Epidermal melanocyte (primary cell): ENCODE data around the gene NDUFAF8.
A peak's percentile ranks its signal among the peaks of the same experiment; 100 is the strongest.

Experiments used
- DNase-seq: peaks from one replicate; pipeline ENCODE4 v3.0.0; 2011; ENCODE audit warnings: low spot score; ENCODE audit not compliant: insufficient read length

The NDUFAF8 gene, protein sequence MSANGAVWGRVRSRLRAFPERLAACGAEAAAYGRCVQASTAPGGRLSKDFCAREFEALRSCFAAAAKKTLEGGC

DNA sequence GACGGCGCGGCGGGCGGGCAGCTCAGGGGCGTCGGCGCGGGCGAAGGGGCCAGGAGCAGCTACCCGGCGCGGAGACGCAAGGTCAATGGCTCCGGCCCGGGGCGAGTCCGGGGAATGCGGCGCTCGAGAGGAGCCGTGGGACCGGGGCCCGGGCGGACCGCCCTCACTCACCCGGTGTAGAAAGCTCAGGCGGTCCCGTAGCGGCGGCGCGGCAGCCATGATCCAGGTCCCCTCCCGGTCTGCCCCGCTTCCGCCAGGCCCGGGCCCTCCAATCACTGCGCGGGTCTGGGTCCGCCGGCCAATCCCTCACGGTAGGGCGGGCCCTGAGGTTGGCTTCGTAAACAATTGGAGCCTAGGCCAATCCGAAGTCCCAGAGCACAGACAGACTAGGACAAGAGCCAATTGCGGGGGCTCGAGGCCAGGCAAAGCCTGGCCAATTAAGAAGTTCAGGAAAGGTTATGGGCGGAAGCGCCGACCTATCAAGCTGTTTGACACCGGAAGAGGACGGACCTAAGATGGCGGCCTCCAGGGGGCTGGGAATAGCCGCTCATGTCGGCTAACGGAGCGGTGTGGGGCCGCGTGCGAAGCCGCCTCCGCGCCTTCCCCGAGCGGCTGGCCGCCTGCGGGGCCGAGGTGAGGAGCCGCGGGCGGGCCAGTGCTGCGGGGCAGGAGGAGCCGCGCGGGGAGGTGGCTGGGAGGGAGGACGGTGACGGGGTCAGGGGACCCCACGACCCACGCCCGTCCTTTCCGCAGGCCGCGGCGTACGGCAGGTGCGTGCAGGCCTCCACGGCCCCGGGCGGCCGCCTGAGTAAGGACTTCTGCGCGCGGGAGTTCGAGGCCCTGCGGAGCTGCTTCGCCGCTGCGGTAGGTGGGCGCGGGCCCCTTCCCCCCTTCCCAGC lies at the start of gene NDUFAF8, which contains the start of gene TEPSIN:
NDUFAF8 (plus strand) TSS at position 504 of the 899 bp plus-strand sequence; CDS start at position 550, 46 bp downstream.
TEPSIN (minus strand) TSS at position 241 of the 899 bp plus-strand sequence; CDS start at position 219, 22 bp downstream.
- DNase-seq = peak; percentile 100

DNA sequence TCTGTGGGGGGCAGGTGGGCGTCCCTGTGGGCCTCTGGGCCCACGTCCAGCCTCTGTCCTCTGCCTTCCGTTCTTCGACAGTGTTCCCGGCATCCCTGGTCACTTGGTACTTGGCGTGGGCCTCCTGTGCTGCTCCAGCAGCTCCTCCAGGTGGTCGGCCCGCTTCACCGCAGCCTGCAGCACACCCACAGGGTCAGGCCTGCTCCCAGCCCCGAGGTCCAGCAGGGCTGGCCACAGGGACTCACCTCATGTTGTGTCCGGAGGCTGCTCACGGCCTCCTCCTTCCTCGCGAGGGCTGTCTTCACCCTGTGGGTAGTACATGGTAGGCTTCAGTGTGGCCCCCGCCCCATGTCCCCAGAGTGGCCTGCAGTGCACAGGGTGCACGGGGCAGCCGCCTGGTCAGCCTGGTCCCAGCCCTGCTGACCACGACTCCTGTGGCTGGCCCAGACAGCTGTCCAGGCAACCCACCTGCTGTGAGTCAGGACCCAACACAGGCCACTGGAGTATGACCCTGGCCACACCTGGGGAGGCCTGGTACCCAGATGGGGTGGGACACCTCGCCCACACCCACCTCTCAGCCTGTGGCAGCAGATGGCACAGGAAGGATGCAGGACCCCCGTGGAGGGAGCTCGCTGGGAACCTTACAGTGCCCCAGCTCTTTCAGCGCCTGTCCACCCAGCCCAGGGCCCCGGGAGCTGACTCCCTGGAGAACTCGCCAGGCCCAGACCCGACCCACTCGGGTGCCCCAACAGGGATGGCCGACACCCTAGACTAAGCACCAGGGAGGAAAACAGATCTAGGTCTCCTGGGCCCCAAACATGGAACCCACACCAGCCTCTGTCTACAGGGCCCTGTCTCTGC lies 49.2 kb upstream of the NDUFAF8 start:
- DNase-seq = no peak

DNA sequence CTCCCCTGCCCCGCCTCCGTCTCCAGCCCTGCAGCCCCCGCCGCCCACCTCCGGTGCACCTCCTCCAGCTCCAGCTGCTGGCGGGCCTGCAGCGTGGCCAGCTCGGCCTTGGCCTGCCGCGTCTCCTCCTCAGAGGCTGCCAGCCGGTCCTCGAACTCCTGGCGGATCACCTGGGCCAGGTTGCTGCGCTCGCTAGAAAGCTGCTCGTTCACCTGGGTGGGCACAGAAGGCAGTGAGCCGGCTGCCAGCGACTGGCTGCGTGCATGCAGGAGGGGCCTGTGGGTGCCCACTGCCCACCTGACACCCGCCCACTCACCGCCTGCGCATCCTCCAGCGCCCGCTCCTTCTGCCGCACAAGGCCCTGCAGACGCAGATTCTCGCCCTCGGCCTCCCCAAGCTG lies 48.5 kb upstream of the NDUFAF8 start:
- no peak for DNase-seq

DNA sequence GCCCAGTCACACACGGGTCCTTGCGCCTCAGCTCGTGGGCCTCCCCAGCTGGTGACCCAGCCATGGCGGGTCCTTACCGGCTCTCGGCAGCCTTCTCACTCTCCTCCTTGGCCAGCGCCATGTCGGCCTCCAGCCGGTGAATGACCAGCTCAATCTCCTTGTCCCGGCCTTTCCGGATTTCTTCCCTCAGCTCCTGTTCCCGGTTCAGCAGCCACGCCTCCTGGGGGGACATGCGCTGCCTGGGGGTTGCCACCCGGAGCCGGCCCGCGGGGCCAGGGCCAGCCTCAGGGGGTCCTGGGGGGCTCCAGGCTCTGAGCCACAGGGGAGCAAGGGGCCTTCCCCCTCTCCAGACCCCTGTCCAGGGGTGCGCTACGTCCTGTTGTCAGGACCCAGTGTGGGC lies 48.0 kb upstream of the NDUFAF8 start:
- DNase-seq = no peak

DNA sequence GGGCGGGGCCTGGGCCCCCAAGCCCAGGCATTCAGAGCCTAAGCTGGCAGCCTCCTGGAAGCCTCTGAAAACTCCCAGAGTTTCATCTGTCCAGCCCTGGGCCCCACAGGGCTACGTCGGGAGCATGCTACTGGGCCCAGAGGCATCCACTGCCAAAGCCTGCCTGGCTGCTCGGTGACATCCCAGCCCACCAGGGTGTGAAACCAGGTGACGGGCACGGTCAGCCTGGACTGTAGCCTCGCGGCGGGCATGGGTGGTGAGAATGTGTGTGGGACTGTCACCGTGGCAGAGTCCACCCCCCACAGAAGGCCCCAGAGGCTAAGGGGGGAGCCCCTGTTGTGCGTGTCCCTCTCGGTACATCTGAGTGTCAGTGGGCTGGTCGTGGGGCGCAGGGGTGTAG lies 47.5 kb upstream of the NDUFAF8 start:
- DNase-seq = no peak

DNA sequence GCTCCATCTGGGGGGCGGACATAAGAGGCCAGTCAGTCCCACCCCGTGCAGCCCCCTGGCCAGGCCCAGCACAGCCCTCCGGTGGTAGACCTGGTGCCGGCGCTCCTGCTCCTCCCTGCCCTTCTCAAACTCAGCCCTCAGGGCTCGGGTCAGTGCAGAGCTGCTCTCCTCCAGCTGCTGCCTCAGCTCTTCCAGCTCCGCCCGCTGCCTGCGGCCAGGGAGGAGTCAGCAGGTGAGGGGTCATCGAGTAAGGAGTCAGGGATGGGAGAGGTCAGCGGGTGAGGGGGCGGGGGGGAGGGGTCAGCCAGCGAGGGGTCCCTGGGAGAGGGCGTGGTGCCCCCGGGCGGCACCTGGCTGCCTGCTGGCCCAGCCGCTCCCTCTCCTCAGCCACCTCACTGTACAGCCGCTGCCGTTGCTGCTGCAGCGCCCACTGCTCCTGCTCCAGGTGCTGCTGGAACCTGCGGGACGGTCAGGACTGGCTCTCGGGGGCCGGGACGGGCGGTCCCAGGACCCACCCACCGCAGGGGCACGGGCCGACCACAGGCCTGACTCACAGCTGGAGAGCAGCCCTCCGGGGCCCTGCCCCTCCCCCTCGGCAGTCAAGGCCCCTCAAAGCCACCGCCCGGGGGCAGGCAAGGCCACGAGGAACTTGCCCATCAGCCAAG lies 46.6 kb upstream of the NDUFAF8 start:
- DNase-seq = no peak

DNA sequence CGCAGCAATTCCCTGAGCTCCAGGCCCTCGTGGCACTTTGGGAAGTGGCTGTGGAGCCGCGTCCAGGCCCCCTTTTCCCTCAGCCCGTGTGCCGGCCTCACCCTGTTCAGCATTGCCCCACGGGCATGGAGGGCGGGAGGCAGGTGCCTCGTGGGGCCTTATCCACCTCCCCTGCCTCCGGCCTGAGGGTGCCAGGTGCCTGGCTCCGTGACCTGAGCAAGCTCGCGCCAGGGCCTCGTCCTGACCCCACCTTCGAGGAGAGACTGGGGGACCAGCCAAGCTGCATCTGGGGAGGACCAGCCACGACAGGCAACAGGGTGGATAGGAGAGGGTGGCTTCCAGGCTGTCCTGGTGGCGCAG lies 46.1 kb upstream of the NDUFAF8 start:
- no peak for DNase-seq

DNA sequence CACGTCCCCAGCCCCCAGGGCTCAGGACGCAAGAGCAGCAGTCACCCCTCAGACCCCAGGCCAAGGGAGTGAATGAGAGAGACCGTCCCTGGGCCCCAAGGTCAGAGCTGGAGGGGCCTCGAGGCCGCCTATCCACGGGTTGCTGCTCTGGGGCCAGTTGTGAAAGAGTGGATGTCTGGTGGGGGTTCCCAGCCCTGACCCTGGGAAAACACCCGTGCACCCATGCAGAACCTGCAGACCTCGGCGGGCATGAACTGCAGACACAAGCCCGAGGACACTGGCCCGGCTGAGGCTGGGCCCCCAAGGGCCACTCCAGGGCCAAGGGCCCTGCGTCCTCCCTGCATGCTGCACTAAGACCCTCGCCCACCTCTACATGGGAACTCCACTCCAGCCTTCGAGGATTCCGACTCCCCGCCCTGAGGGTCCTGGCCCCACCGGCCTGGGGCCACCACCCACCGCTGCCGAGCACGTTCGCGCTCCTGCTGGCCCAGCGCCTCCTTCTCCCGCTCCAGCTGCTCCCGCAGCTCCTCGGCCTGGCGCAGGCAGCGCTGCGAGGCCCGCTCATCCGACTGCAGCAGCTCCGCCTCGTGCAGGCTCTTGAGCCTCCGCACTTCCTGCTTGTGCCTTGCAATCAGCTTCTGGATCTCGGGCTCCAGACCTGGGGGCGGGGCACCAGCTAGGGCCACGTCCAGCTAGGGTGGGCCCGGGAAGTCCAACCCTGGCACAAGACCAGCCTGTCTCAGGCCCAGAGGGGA lies 45.5 kb upstream of the NDUFAF8 start:
- no peak for DNase-seq

DNA sequence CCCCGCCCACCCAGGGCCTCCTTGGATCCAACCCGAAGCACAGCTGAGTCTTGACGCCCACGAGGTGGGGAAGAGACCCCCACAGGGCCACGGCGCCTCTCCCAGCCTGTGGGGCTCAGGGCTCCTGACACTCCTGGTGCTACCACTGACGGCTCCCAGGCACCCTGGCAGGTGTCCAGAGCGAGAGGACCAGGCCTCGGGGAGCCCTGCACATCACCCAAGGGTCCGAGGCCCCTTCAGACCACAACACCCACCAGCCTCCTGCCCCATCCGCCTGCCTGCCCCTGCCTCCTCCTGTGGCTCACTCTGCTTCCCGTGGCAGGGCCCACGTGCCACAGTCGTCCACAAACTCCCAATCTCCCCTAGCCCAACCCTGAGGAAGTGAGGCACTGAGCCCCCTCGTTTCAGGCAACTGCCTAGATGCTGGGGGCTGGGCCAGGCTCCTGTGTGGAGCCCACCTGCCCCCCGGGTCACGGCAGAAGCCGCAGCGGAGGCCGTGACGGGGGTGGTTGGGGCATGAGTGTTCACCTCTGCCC lies 44.8 kb upstream of the NDUFAF8 start:
- DNase-seq = no peak

DNA sequence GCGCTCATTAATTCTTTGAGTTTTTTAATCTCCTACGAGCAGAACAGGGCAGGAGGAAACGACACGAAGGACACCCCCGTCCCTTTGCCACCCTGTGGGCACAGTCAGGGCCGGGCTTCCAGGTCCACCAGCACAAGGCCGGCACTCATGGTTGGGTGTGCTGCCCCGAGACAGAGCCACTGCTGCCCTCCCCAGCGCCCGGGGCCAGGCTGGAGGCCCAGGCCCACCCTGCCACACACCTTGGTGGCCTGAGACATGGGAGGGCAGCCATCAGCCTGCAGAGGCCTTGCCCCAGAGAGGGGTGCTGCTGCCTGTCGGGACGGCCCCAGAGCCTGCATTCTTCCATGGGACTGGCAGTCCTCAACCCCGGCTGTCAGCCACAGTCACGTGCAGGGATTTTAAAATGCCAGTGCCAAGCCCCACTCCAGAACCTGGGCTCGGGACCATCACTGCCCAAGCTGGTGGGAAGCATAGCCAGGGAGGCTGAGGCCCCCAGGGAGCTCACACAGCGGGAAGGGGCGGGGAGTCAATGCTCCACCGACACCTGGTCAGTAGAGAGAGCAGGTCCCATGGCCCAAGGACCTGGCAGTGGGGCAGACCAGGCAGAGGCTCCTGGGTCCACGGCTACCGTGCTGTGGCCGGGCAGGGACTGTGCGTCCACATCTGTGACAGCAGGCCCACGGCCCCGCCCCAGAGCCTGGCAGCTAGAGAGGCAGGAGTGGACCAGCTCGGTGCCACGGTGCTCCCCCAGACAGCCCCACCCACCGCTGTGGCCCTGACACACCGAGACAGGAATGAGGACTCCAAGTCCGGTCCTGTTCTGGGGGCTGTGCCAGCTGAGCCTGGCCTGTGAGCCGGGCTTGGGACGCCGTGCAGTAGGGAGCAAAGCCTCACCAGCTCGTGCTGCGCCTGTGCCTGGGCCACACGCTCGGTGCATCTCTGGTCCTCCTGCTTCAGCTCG lies 43.9 kb upstream of the NDUFAF8 start:
- no peak for DNase-seq

DNA sequence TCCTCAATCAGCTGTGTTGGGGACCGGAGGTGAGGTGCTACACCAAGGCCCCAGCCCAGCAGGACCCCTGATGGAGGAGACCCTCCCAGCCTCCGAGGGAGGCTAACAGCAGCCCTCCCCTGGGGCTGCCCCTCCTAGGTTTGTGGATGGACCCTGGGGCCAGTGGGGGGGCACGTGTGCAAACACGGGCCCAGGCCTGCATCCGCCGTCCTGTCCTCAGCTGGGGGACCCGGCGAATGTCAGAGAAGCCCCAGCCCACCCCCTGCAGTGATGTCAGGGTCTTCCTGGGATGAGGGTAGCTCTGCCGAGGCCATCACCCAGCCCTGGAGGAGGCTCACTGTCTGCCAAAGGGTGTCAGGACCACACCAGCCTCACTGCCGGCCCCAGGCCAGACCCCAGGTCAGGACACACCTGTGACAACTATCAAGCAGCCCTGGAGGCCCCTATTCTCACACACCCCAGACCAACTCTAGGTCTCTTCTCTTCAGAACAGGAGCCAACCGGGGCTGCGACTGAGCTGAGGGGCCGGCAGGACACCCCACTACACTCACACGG lies 43.1 kb upstream of the NDUFAF8 start:
- no peak for DNase-seq

DNA sequence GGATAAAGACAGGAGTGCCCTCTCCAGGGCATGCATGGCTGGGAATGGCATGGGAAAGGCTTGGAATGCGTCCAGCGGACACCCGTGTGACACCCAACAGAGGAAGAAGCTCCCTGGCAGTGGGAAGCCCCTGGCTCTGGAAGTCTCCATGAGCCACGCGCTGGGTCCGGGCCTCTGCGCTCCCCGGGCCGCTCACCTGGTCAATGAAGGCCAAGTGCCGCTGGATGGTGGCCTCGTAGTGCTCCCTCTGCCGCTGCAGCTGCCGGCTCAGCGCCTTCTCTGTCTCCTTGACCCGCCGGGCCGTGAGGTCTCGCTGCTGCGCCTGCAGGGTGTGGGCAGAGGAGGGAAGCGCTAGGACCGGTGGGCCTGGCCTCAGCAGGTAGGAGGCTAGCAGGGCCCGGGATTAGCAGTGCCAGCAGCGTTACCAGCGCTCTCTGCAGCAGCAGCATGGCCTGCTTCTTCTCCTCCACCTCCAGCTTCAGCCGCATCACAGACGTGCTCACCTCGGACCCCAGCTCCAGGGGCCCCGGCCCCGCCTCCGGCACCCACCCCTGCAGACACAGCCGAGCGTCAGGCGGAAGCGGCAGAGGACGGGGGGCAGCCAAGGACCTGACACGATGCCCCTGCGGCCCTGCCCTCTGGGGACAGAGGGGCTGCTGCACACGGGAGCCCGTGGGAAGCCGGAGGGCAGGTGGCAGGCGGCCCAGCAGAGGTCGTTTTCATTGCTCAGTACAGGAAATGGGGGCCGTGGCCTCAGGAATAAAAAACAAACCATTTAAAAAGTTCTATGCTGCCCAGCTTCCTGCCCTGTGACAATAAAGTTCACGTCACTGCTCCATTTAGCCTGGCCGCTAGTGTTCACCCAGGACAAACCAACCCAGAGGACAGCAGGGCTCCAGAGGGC lies 42.4 kb upstream of the NDUFAF8 start:
- no peak for DNase-seq

DNA sequence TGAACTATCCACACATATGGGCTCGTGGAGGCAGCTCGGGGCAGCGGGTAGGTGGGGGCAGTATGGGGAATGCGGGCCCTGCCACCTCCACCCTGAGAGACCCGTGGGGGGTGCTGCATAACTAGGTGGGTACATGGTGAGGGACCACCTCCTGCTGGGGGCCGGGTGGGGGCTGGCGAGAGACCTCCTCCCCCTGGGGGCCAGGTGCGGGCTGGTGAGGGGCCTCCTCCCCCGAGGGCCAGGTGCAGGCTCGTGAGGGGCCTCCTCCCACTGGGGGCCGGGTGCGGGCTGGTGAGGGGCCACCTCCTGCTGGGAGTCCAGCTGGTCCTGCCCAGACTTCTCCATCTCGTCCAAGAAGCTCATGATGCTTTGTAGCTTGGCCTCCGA lies 41.7 kb upstream of the NDUFAF8 start:
- no peak for DNase-seq

DNA sequence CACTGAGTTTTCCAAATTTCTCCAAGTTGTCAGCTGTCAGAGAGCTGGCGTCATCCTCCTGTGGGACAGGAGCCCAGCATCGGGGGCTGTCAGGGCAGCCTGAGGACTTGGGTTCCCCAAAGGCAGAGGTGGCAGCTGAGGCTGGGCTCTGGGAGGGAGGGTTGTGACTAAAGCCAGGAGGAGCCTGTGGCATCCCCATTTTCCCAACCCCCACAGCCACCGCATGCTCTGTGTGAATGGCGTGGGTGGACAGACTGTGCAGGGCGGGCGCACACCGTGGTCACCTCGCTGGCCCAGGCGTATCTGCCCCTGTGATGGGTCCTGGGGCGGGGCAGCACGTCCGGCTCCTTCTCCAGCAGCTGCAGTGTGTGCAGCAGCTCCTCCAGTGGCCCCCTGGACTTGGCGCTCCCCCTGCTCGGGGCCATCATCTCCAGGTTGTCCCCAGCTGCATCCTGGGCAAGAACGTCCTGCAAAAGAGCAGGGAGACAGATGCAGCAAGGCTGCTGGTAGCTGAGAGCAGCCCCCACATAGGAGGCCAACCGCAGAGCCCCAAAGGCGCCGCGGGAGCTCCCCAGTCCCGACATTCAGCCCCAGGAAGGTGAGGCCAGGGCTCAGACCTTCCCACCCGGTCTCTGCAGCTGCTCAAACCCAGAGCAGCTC lies 41.2 kb upstream of the NDUFAF8 start:
- DNase-seq = no peak

DNA sequence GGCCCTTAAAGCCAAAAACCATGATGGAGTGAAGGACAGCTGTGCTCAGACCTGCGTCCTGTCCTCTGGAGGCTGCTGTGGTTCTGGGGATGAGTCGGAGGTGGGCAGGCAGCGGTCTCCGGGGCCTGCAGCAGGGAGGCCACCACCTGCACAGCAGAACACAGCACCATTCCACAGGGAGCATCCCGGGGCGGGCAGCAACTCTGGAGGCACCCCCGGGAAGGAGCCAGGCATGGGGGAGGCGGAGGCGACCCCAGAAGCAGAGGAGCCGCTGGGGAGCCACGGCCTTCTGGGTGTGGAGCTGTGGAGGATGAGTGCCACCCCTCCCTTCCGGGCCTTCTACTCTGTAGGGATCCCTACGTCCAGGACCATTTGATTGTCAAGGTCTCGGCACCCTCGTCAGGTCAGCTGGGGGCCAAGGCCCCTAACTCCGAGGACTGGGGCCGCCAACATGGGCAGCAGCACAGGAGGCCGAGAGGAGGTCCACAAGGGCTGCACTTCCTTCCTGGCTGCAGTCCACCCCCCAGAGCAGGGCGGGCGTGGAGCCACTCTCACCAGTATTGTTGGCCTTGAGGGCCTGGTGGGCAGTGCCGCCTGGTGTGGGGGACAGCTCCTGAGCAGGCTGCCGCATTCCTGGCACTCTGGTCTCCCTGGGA lies 40.2 kb upstream of the NDUFAF8 start:
- no peak for DNase-seq

DNA sequence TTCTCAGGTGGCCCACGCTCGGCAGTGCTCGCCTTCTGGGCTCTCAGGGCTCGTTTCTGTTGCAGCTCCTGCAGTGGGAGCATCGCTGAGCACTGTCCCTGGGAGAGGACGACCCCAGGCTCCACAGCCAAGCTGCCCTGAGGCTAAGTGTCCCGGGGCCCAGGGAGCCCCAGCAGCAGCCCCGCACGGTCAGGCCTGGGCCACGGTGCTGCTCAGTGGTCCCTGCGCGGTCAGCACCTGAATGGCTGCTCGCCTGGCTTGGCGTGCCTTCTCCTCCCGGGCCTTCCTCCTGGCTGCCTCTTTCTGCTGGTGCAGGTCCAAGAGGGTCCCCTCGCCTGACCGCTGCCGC lies 39.7 kb upstream of the NDUFAF8 start:
- DNase-seq = no peak

DNA sequence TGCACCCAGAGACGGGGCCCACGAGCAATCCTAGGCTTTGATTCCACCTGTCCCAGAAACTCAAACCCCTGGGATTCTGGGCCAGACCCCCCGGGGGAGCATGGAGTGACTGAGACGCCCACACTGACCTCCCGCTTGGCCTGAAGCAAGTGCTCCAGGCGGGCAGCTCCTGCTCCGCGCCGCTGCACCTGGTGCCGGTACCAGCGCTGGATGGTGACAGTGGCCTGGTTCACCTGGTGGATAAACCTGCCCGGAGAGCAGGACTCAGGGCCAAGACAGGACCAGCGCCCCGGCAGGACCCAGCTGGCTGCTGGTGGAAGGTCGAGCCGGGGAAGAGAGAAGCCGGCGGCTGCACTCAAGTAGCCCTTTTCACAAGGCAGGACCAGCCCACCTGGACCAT lies 38.9 kb upstream of the NDUFAF8 start:
- no peak for DNase-seq
